GM23338 (cell line): Measurements from ENCODE around the gene LYST.

Source experiments
- CREB1 ChIP-seq: fragments of 250-450 bp; sonication (Bioruptor Pico); IDR thresholded peaks from 2 replicates; pipeline ENCODE4 v1.5.0; 2020; ENCODE audit warnings: low read depth, mild to moderate bottlenecking, moderate library complexity
- CTCF ChIP-seq, 2 experiments: fragments of 200-600 bp in 1 of 2; sonication (generic) in 1 of 2; conservative IDR thresholded peaks; 2 replicates each; pipeline versions ENCODE4 v1.5.1 to v1.6.1; 2016 to 2017; ENCODE audit warnings: antibody characterized with exemption in 2 of 2, low read depth in 2 of 2, mild to moderate bottlenecking in 2 of 2, moderate library complexity in 1 of 2
- ETS1 ChIP-seq: IDR thresholded peaks from 2 replicates; pipeline ENCODE4 v1.6.1; 2016; ENCODE audit warnings: antibody characterized with exemption
- EZH2 ChIP-seq: fragments of 200-600 bp; sonication (generic); IDR thresholded peaks from one replicate; pipeline ENCODE4 v1.8.0; 2017; ENCODE audit warnings: antibody characterized with exemption, mild to moderate bottlenecking, low read depth; ENCODE audit not compliant: unreplicated experiment
- EZH2phosphoT487 ChIP-seq: fragments of 200-600 bp; sonication (generic); IDR thresholded peaks from one replicate; pipeline ENCODE4 v1.8.1; 2018; ENCODE audit warnings: antibody characterized with exemption; ENCODE audit not compliant: unreplicated experiment
- JUNB ChIP-seq: IDR thresholded peaks from one replicate; pipeline ENCODE4 v1.6.1; 2016; ENCODE audit warnings: antibody characterized with exemption; ENCODE audit not compliant: unreplicated experiment
- NANOG ChIP-seq: IDR thresholded peaks from 2 replicates; pipeline ENCODE4 v1.6.1; 2016; ENCODE audit warnings: antibody characterized with exemption, borderline replicate concordance
- POLR2AphosphoS5 ChIP-seq: IDR thresholded peaks from 2 replicates; pipeline ENCODE4 v1.6.1; 2016; ENCODE audit warnings: antibody characterized with exemption, low read depth
- REST ChIP-seq: IDR thresholded peaks from one replicate; pipeline ENCODE4 v1.6.1; 2018; ENCODE audit warnings: antibody characterized with exemption; ENCODE audit not compliant: unreplicated experiment
- STAT1 ChIP-seq: IDR thresholded peaks from one replicate; pipeline ENCODE4 v1.6.1; 2016; ENCODE audit warnings: antibody characterized with exemption; ENCODE audit not compliant: unreplicated experiment
- ZNF114 ChIP-seq: fragments of 250-450 bp; sonication (Bioruptor Pico); IDR thresholded peaks from 2 replicates; pipeline ENCODE4 v1.5.0; 2020; ENCODE audit warnings: mild to moderate bottlenecking, moderate library complexity

DNA sequence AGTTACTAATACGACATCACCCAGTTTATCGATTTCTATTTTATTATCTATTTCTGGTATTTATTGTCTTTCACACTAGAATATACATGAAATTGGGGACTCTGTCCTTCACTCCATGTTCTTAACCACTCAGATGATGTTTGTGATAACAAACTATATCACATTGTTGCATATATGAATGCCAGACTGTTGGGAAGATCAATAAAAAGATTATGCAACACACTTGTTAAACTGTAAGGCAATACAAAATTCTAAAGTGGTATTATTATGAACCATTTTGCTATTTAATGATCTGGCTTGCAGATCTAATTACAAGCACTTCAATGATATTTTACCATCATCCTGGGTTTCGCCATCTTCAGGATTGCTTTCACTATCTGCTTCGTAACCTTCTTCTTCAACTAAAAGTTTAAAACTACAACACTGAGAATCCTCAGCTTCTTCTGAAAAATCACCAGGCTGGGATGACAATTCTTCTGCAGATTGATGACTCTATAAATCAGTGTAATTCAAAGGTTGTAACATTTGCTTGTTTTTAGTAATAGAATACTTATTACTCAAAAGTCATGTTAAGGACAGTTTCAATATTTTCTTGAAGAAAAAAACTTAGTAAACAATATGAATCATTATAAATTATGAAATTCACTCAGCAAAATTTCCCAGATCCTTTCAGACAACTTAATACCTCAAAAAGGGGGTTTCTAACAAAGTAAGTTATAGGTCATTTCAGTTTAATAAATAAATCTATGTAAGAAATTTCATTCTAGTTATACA lies 63.9 kb downstream of the LYST start:
- TF ChIP-seq EZH2 (no peak), JUNB (no peak), POLR2AphosphoS5 (no peak), CTCF (conservative IDR thresholded peaks at IDR 0.05; ENCODE audit: low read depth in 2 of 2) (no peak), REST (no peak), EZH2phosphoT487 (no peak), STAT1 (no peak), NANOG (no peak), ETS1 (no peak), CREB1 (CRISPR knock-in tag) (no peak), ZNF114 (CRISPR knock-in tag) (no peak)
